ENCODE measurements around the gene PTPRE.

PTPRE gene

GRCh38 chr10:127992376-127992775, 85.5 kb downstream of the PTPRE start:
- FAIRE-seq: no peak
- DNase-seq (ENCODE audit: insufficient read length, low spot score): no peak
- no peak for TF ChIP-seq CTCF (IDR thresholded peaks at IDR 0.05; ENCODE audit: insufficient read depth, missing control alignments)

- no peak for DNase-seq (ENCODE audit: insufficient read length, low spot score)
- no peak for FAIRE-seq
- TF ChIP-seq CTCF (IDR thresholded peaks at IDR 0.05; ENCODE audit: insufficient read depth, missing control alignments): no peak
These were observed 86.3 kb downstream of the PTPRE start for GRCh38 chr10:127993056-127993690.

GRCh38 chr10:127995939-127996338, 89.0 kb downstream of the PTPRE start:
- FAIRE-seq (no peak), DNase-seq (ENCODE audit: insufficient read length, low spot score) (no peak)
- no peak for TF ChIP-seq CTCF (IDR thresholded peaks at IDR 0.05; ENCODE audit: insufficient read depth, missing control alignments)

GRCh38 chr10:127996586-127996985, 89.7 kb downstream of the PTPRE start:
- no peak for DNase-seq (ENCODE audit: insufficient read length, low spot score)
- no peak for FAIRE-seq
- TF ChIP-seq CTCF (IDR thresholded peaks at IDR 0.05; ENCODE audit: insufficient read depth, missing control alignments): no peak

- FAIRE-seq (no peak), DNase-seq (ENCODE audit: insufficient read length, low spot score) (no peak)
- no peak for TF ChIP-seq CTCF (IDR thresholded peaks at IDR 0.05; ENCODE audit: insufficient read depth, missing control alignments)
These were observed 90.4 kb downstream of the PTPRE start for GRCh38 chr10:127997271-127997670.

GRCh38 chr10:127997937-127998336, 91.0 kb downstream of the PTPRE start:
- FAIRE-seq (no peak), DNase-seq (ENCODE audit: insufficient read length, low spot score) (no peak)
- no peak for TF ChIP-seq CTCF (IDR thresholded peaks at IDR 0.05; ENCODE audit: insufficient read depth, missing control alignments)

- DNase-seq (ENCODE audit: insufficient read length, low spot score): no peak
- no peak for TF ChIP-seq CTCF (IDR thresholded peaks at IDR 0.05; ENCODE audit: insufficient read depth, missing control alignments)
- no peak for FAIRE-seq
These were observed 91.7 kb downstream of the PTPRE start for GRCh38 chr10:127998501-127999144.
